Neuronal stem cell (in vitro differentiated cells): ENCODE data around the gene PCDHGA8.
"Not testable (repeated sequence)": the region's sequence is repeated elsewhere in the genome, so short reads cannot be mapped to it uniquely, and the experiment has no call there.

ENCODE experiments used
- DNase-seq: peaks from one replicate; pipeline ENCODE4 v3.0.0-alpha.2; 2013; ENCODE audit warnings: low spot score
- H2AFZ ChIP-seq: one replicate; pipeline ENCODE4 v1.6.1; 2013; ENCODE audit warnings: mild to moderate bottlenecking, low read length, inconsistent platforms
- H2AK5ac ChIP-seq: 2 replicates; pipeline ENCODE4 v1.6.1; 2013; ENCODE audit warnings: low read depth, mild to moderate bottlenecking, inconsistent platforms, low read length, moderate library complexity, mixed read lengths
- H2BK120ac ChIP-seq: 2 replicates; pipeline ENCODE4 v1.6.1; 2013; ENCODE audit warnings: low read depth, mild to moderate bottlenecking, inconsistent platforms, low read length, moderate library complexity, mixed read lengths
- H2BK12ac ChIP-seq: one replicate; pipeline ENCODE4 v1.6.1; 2013; ENCODE audit warnings: low read length, inconsistent platforms
- H2BK15ac ChIP-seq: 2 replicates; pipeline ENCODE4 v1.6.1; 2013; ENCODE audit warnings: mild to moderate bottlenecking, low read length, inconsistent platforms, mixed read lengths
- H2BK5ac ChIP-seq: one replicate; pipeline ENCODE4 v1.6.1; 2013; ENCODE audit warnings: inconsistent platforms, mild to moderate bottlenecking, low read length, moderate library complexity
- H3K14ac ChIP-seq: one replicate; pipeline ENCODE4 v1.6.1; 2013; ENCODE audit warnings: low read length, inconsistent platforms
- H3K18ac ChIP-seq: 2 replicates; pipeline ENCODE4 v1.6.1; 2013; ENCODE audit warnings: low read length, inconsistent platforms
- H3K23ac ChIP-seq: 2 replicates; pipeline ENCODE4 v1.6.1; 2013; ENCODE audit warnings: low read depth, mild to moderate bottlenecking, mixed read lengths, low read length, inconsistent platforms; ENCODE audit not compliant: poor library complexity
- H3K27ac ChIP-seq: replicated peaks from 3 replicates; pipeline ENCODE4 v1.5.1; 2013; ENCODE audit warnings: low read length, inconsistent platforms
- H3K27me3 ChIP-seq, 3 experiments: 2 replicates each; pipeline ENCODE4 v1.6.1; 2013; ENCODE audit warnings: low read length in 3 of 3, mild to moderate bottlenecking in 2 of 3, inconsistent platforms in 1 of 3, low read depth in 1 of 3, mixed read lengths in 1 of 3, moderate library complexity in 1 of 3; ENCODE audit not compliant: control insufficient read depth in 3 of 3, insufficient read depth in 3 of 3
- H3K36me3 ChIP-seq, 2 donors: replicated peaks in 1 of 2; 2 replicates each; pipeline ENCODE4 v1.6.1; 2013; ENCODE audit warnings: low read length in 2 of 2; ENCODE audit not compliant: control insufficient read depth in 2 of 2, insufficient read depth in 2 of 2
- H3K4ac ChIP-seq: 2 replicates; pipeline ENCODE4 v1.6.1; 2013; ENCODE audit warnings: inconsistent platforms, mild to moderate bottlenecking, low read length, moderate library complexity
- H3K4me1 ChIP-seq, 2 donors: 1 replicate in 1 of 2; 2 replicates in 1 of 2; pipeline ENCODE4 v1.6.1; 2013; ENCODE audit warnings: low read length in 2 of 2, low read depth in 1 of 2; ENCODE audit not compliant: control insufficient read depth in 2 of 2, insufficient read depth in 1 of 2
- H3K4me2 ChIP-seq: one replicate; pipeline ENCODE4 v1.6.1; 2013; ENCODE audit warnings: mild to moderate bottlenecking, low read length, inconsistent platforms; ENCODE audit not compliant: insufficient read depth, poor library complexity, severe bottlenecking
- H3K4me3 ChIP-seq, 2 donors: 2 replicates each; pipeline ENCODE4 v1.5.1; 2013; ENCODE audit warnings: low read length in 2 of 2, mild to moderate bottlenecking in 2 of 2, inconsistent platforms in 1 of 2, moderate library complexity in 1 of 2
- H3K79me1 ChIP-seq: one replicate; pipeline ENCODE4 v1.6.1; 2013; ENCODE audit warnings: low read depth, mild to moderate bottlenecking, inconsistent platforms, low read length, moderate library complexity
- H3K9ac ChIP-seq: one replicate; pipeline ENCODE4 v1.6.1; 2013; ENCODE audit warnings: mild to moderate bottlenecking, low read depth, low read length, inconsistent platforms; ENCODE audit not compliant: poor library complexity
- H3K9me3 ChIP-seq, 2 donors: replicated peaks in 1 of 2; 2 replicates each; pipeline versions ENCODE3 to v1.6.1; 2013; ENCODE audit warnings: low read length in 2 of 2, mild to moderate bottlenecking in 2 of 2, inconsistent platforms in 1 of 2, low read depth in 1 of 2, mixed read lengths in 1 of 2, moderate library complexity in 1 of 2; ENCODE audit not compliant: control insufficient read depth in 2 of 2, insufficient read depth in 1 of 2
- H4K8ac ChIP-seq: one replicate; pipeline ENCODE4 v1.6.1; 2013; ENCODE audit warnings: low read depth, mild to moderate bottlenecking, inconsistent platforms, low read length, moderate library complexity
- H4K91ac ChIP-seq: one replicate; pipeline ENCODE4 v1.6.1; 2013; ENCODE audit warnings: low read length, low read depth, mild to moderate bottlenecking, inconsistent platforms; ENCODE audit not compliant: poor library complexity
- WGBS, 2 donors: extraction: QIAGEN DNeasy Blood & Tissue Kit; methylation state at CpG; one replicate each; pipeline ENCODE4 v1.1.7; 2013; ENCODE audit warnings: missing lambda C conversion rate in 2 of 2, mixed read lengths in 1 of 2; ENCODE audit not compliant: insufficient read length in 2 of 2, insufficient replicate concordance in 1 of 2; ENCODE audit errors: extremely low coverage in 2 of 2; 5-methylcytosine and 5-hydroxymethylcytosine counted together

PCDHGA8 gene

GRCh38 chr5:141373673-141374317 is 18.6 kb upstream of the PCDHGA8 start, which contains the start of gene PCDHGA6:
Gene PCDHGA6, plus strand, starts transcription at chr5:141373891. Its CDS starts 193 bp downstream, at chr5:141374084.
- Histone ChIP-seq H3K18ac (no peak within 1 kb of the TSS), H2BK120ac (no peak within 1 kb of the TSS), H2AFZ (no peak within 1 kb of the TSS), H2BK12ac (no peak within 1 kb of the TSS), H3K27me3 (no peaks in the 10 kb centered on the region), H3K23ac (no peak within 1 kb of the TSS), H3K4me2 (no peak within 1 kb of the TSS), H3K79me1 (no peaks in the 10 kb centered on the region), H2BK5ac (no peak within 1 kb of the TSS), H2AK5ac (no peak within 1 kb of the TSS), H3K9me3 (peaks cover 39 to 42% of the 10 kb centered on the region in 2 donors), H3K4me3 (no peak within 1 kb of the TSS), H3K36me3 (peaks cover 0 to 1% of the 10 kb centered on the region in 2 donors), H3K27ac (no peak within 1 kb of the TSS), H4K8ac (no peak within 1 kb of the TSS), H3K9ac (no peak within 1 kb of the TSS), H3K14ac (peak within 1 kb of the TSS; percentile 21), H4K91ac (no peak within 1 kb of the TSS), H2BK15ac (no peak within 1 kb of the TSS), H3K4ac (no peak within 1 kb of the TSS), H3K4me1 (no peaks in the 10 kb centered on the region)
- no peak for DNase-seq
- no CpG with 5 or more reads among the region's 27 CpGs for whole genome bisulfite sequencing, 2 donors

DNA sequence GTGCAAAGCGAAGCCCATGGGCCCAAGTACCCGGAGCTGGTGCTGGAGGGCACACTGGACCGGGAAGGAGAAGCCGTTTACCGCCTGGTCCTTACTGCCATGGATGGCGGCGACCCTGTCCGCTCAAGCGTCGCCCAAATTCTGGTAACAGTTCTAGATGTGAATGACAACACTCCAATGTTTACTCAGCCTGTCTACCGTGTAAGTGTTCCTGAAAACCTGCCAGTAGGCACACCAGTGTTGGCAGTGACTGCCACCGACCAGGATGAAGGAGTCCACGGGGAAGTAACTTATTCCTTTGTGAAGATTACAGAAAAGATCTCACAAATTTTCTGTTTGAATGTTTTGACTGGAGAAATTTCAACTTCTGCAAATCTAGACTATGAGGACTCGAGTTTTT is 17.8 kb upstream of the PCDHGA8 start:
- Histone ChIP-seq H3K4me3 (no peak overlapping the region), H3K18ac (no peak overlapping the region), H2AFZ (no peak overlapping the region), H2BK120ac (no peak overlapping the region), H3K23ac (no peak overlapping the region), H3K4me1 (no peaks in the 10 kb centered on the region), H3K4me2 (no peak overlapping the region), H2BK15ac (no peak overlapping the region), H3K14ac (no peak overlapping the region), H3K27me3 (no peaks in the 10 kb centered on the region), H3K79me1 (no peaks in the 10 kb centered on the region), H3K36me3 (peaks cover 0 to 1% of the 10 kb centered on the region in 2 donors), H2BK12ac (no peak overlapping the region), H2BK5ac (no peak overlapping the region), H4K91ac (no peak overlapping the region), H2AK5ac (no peak overlapping the region), H3K4ac (no peak overlapping the region), H4K8ac (no peak overlapping the region), H3K9me3 (peaks cover 39 to 42% of the 10 kb centered on the region in 2 donors), H3K9ac (no peak overlapping the region), H3K27ac (no peak overlapping the region)
- no CpG with 5 or more reads among the region's 14 CpGs for WGBS, 2 donors
- no peak for DNase-seq

DNA sequence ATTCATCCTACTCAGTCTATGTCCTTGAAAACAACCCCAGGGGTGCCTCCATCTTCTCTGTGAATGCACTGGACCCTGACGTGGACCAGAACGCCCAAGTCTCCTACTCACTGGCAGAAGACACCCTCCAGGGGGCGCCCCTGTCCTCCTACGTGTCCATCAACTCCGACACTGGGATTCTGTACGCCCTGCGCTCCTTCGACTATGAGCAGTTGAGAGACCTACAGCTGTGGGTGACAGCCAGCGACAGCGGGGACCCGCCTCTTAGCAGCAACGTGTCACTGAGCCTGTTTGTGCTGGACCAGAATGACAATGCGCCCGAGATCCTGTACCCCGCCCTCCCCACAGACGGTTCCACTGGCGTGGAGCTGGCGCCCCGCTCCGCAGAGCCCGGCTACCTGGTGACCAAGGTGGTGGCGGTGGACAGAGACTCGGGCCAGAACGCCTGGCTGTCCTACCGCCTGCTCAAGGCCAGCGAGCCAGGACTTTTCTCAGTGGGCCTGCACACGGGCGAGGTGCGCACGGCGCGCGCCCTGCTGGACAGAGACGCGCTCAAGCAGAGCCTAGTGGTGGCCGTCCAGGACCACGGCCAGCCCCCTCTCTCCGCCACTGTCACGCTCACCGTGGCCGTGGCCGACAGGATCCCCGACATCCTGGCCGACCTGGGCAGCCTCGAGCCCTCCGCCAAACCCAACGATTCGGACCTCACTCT is 16.8 kb upstream of the PCDHGA8 start:
- WGBS, 2 donors = no CpG with 5 or more reads among the region's 48 CpGs
- H3K27me3 ChIP-seq, H3K4me1 ChIP-seq, DNase-seq, H3K18ac ChIP-seq, H2BK12ac ChIP-seq, H2AFZ ChIP-seq, H4K91ac ChIP-seq, H2BK5ac ChIP-seq, H3K79me1 ChIP-seq, H2BK120ac ChIP-seq, H3K4me3 ChIP-seq, H2BK15ac ChIP-seq, H2AK5ac ChIP-seq, H4K8ac ChIP-seq, H3K23ac ChIP-seq, H3K27ac ChIP-seq, H3K9ac ChIP-seq, H3K4me2 ChIP-seq, H3K14ac ChIP-seq, H3K36me3 ChIP-seq, H3K4ac ChIP-seq: not testable (repeated sequence)
- H3K9me3 ChIP-seq = peaks cover 34 to 39% of the 10 kb centered on the region in 2 donors

GRCh38 chr5:141382469-141383294 is 9.8 kb upstream of the PCDHGA8 start, which contains the start of gene PCDHGA7:
Gene PCDHGA7, plus strand, starts transcription at chr5:141382742. Its CDS starts 158 bp downstream, at chr5:141382900.
- H3K9me3 ChIP-seq = peaks cover 17 to 27% of the 10 kb centered on the region in 2 donors
- no peak within 1 kb of the TSS for H2BK120ac ChIP-seq
- H4K8ac ChIP-seq = no peak within 1 kb of the TSS
- no peak within 1 kb of the TSS for H4K91ac ChIP-seq
- no CpG with 5 or more reads among the region's 37 CpGs for WGBS, 2 donors
- H3K27me3 ChIP-seq = no peaks in the 10 kb centered on the region
- no peak for DNase-seq
- no peak within 1 kb of the TSS for H3K18ac ChIP-seq
- no peaks in the 10 kb centered on the region for H3K79me1 ChIP-seq
- H3K36me3 ChIP-seq = no peaks in the 10 kb centered on the region
- H3K4me1 ChIP-seq = no peaks in the 10 kb centered on the region
- no peak within 1 kb of the TSS for H3K23ac ChIP-seq
- H3K4ac ChIP-seq = no peak within 1 kb of the TSS
- no peak within 1 kb of the TSS for H2AFZ ChIP-seq
- H3K27ac ChIP-seq = no peak within 1 kb of the TSS
- H3K4me2 ChIP-seq = no peak within 1 kb of the TSS
- no peak within 1 kb of the TSS for H2AK5ac ChIP-seq
- H3K9ac ChIP-seq = peak within 1 kb of the TSS; percentile 22
- peak within 1 kb of the TSS; percentile 24 for H2BK5ac ChIP-seq
- H3K14ac ChIP-seq = no peak within 1 kb of the TSS
- H3K4me3 ChIP-seq = no peak within 1 kb of the TSS
- H2BK12ac ChIP-seq = no peak within 1 kb of the TSS
- H2BK15ac ChIP-seq = no peak within 1 kb of the TSS
